ENCODE data around the gene ASPA.

GRCh38 chr17:3526491-3526890, 50.7 kb downstream of the ASPA start:
- TF ChIP-seq, protein P1, sequence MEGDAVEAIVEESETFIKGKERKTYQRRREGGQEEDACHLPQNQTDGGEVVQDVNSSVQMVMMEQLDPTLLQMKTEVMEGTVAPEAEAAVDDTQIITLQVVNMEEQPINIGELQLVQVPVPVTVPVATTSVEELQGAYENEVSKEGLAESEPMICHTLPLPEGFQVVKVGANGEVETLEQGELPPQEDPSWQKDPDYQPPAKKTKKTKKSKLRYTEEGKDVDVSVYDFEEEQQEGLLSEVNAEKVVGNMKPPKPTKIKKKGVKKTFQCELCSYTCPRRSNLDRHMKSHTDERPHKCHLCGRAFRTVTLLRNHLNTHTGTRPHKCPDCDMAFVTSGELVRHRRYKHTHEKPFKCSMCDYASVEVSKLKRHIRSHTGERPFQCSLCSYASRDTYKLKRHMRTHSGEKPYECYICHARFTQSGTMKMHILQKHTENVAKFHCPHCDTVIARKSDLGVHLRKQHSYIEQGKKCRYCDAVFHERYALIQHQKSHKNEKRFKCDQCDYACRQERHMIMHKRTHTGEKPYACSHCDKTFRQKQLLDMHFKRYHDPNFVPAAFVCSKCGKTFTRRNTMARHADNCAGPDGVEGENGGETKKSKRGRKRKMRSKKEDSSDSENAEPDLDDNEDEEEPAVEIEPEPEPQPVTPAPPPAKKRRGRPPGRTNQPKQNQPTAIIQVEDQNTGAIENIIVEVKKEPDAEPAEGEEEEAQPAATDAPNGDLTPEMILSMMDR (IDR thresholded peaks at IDR 0.05; ENCODE audit: insufficient read depth, low read length): no peak
- no peak for TF ChIP-seq POLR2AphosphoS5 (IDR thresholded peaks at IDR 0.05; ENCODE audit: low read depth)

All from HL-60 (cell line).